Measurements from ENCODE around the gene MRPL43. TPM values are rescaled to one million over a fixed set of nuclear protein-coding genes. Genes with fewer than 3 reads are reported as not detected.
A peak's percentile ranks its signal among the peaks of the same experiment; 100 is the strongest.

The MRPL43 gene
- total RNA-seq, 2 donors from 2014 or later, result 68.9 to 72.8 TPM

- Mint-ChIP-seq H3K4me3 (peak overlapping the region; percentile 74), H3K4me1 (peaks cover 33% of the 10 kb centered on the region), H3K27me3 (ENCODE audit: insufficient read depth) (no peaks in the 10 kb centered on the region), H3K9me3 (no peaks in the 10 kb centered on the region), H3K36me3 (ENCODE audit: low read depth) (peaks cover 20% of the 10 kb centered on the region), H3K27ac (peak overlapping the region; percentile 83)
- Histone ChIP-seq H3K9me3 (ENCODE audit: control insufficient read depth, low read length) (no peaks in the 10 kb centered on the region), H3K4me1 (ENCODE audit: control insufficient read depth, insufficient read depth, low read length) (peaks cover 18% of the 10 kb centered on the region), H3K27ac (ENCODE audit: low read depth, low read length) (no peak overlapping the region), H3K4me3 (ENCODE audit: low read length) (peak overlapping the region; percentile 82), H3K9ac (ENCODE audit: extremely low read depth, low read length, poor library complexity, severe bottlenecking) (peak overlapping the region; percentile 34), H3K36me3 (ENCODE audit: control insufficient read depth, insufficient read depth, low read length) (peaks cover 15% of the 10 kb centered on the region), H3K27me3 (ENCODE audit: control insufficient read depth, insufficient read depth, low read length, poor library complexity, severe bottlenecking) (no peaks in the 10 kb centered on the region)
- whole genome bisulfite sequencing, 2 experiments (ENCODE audit: insufficient coverage in 1 of 2, insufficient read length in 1 of 2), result 19 to 54% methylated on average over 5 to 7 of the region's 13 CpGs
- TF ChIP-seq CTCF (conservative IDR thresholded peaks at IDR 0.05), result no peak
- DNase-seq, result peak; percentile 86
These were observed 17.0 kb downstream of the MRPL43 start for GRCh38 chr10:100970076-100970913.

DNA sequence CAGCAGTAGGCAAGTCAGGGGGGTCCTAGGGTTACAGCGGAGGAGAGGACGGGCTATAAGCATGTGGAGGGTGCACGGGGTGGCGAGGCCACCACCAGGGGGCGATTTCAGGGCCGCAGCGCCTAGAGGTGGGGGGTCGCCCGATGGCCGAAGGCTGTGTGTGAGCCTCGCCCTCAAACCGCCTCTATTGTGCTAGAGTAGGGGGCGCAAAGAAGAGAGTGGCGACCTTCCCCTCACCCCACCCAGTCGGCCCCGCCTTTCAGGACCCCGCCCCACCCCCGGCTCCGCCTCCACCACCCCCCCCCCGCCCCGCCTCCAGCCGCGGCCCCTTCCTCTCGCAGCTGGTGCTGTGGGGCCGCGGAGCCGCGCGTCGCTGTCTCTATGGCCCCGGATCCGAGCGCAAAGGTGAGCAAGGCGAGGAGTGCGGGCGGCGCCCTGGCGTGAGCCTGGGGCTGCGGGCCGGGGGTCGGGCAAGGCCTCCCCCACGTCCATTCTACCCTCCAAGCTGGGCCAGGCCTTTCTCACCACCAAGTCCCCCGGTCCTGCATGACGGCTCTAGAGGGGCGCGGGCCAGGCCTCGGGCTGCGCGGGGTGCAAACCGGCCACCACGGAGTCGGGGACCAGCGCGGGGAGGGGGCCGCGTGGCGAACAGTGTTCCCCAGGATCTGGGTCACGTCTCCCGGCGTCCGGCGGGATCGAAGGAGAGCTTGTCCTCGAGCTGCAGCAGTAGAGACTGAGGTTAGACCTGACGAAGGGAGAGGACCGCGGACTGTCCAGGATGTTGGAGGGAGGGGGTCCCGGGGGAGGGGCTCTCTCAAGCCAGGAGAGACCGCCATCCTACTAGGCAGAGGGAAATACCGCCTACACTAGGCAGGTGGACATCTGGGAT lies 17.9 kb downstream of the MRPL43 start, which contains the start of gene SEMA4G:
Gene SEMA4G (plus strand): TSS at position 318 of the 889 bp plus-strand sequence. CDS start 3,409 bp downstream, outside the sequence.
- peak within 1 kb of the TSS; percentile 82 for H3K4me3 ChIP-seq (ENCODE audit: low read length)
- Mint-ChIP-seq H3K27me3 (ENCODE audit: insufficient read depth) (no peaks in the 10 kb centered on the region), H3K4me1 (peaks cover 33% of the 10 kb centered on the region), H3K27ac (no peak within 1 kb of the TSS), H3K36me3 (ENCODE audit: low read depth) (peaks cover 19% of the 10 kb centered on the region), H3K4me3 (peak within 1 kb of the TSS; percentile 74), H3K9me3 (no peaks in the 10 kb centered on the region)
- H3K27ac ChIP-seq (ENCODE audit: low read depth, low read length), result no peak within 1 kb of the TSS
- peaks cover 19% of the 10 kb centered on the region for H3K36me3 ChIP-seq (ENCODE audit: control insufficient read depth, insufficient read depth, low read length)
- H3K9ac ChIP-seq (ENCODE audit: extremely low read depth, low read length, poor library complexity, severe bottlenecking), result peak within 1 kb of the TSS; percentile 34
- WGBS, 2 experiments (ENCODE audit: insufficient coverage in 1 of 2, insufficient read length in 1 of 2), result 3 to 4% methylated on average over 21 to 58 of the region's 70 CpGs
- TF ChIP-seq CTCF (conservative IDR thresholded peaks at IDR 0.05), result peak; percentile 95
- H3K27me3 ChIP-seq (ENCODE audit: control insufficient read depth, insufficient read depth, low read length, poor library complexity, severe bottlenecking), result no peaks in the 10 kb centered on the region
- H3K4me1 ChIP-seq (ENCODE audit: control insufficient read depth, insufficient read depth, low read length), result peaks cover 18% of the 10 kb centered on the region
- peak; percentile 94 for DNase-seq
- H3K9me3 ChIP-seq (ENCODE audit: control insufficient read depth, low read length), result no peaks in the 10 kb centered on the region

DNA sequence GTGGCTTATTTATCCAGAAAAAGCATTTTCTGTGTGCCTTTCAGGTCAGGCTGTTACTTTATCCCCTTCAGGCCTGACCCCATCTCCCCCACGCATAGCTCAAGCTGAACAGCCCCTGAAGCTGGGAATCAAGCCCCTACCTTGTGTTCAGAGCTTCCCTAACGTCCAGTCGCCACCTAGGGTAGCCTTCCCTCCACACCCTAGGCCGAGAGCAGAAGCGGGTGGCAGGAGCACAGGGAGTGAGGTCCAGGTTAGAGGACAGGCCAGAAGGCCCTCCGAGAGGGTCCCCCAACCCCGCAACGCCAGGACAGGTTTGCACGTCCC lies 18.5 kb downstream of the MRPL43 start:
- 14 to 38% methylated on average over 4 to 9 of the region's 9 CpGs for WGBS, 2 experiments (ENCODE audit: insufficient coverage in 1 of 2, insufficient read length in 1 of 2)
- Mint-ChIP-seq H3K36me3 (ENCODE audit: low read depth) (peaks cover 14% of the 10 kb centered on the region), H3K9me3 (no peaks in the 10 kb centered on the region), H3K4me3 (peak overlapping the region; percentile 74), H3K27ac (no peak overlapping the region), H3K27me3 (ENCODE audit: insufficient read depth) (no peaks in the 10 kb centered on the region), H3K4me1 (peaks cover 33% of the 10 kb centered on the region)
- DNase-seq, result no peak
- no peak for TF ChIP-seq CTCF (conservative IDR thresholded peaks at IDR 0.05)
- Histone ChIP-seq H3K27ac (ENCODE audit: low read depth, low read length) (no peak overlapping the region), H3K4me3 (ENCODE audit: low read length) (peak overlapping the region; percentile 74), H3K4me1 (ENCODE audit: control insufficient read depth, insufficient read depth, low read length) (peaks cover 18% of the 10 kb centered on the region), H3K9me3 (ENCODE audit: control insufficient read depth, low read length) (no peaks in the 10 kb centered on the region), H3K36me3 (ENCODE audit: control insufficient read depth, insufficient read depth, low read length) (peaks cover 25% of the 10 kb centered on the region), H3K27me3 (ENCODE audit: control insufficient read depth, insufficient read depth, low read length, poor library complexity, severe bottlenecking) (no peaks in the 10 kb centered on the region), H3K9ac (ENCODE audit: extremely low read depth, low read length, poor library complexity, severe bottlenecking) (no peak overlapping the region)

Measured in endodermal cell (in vitro differentiated cells).